ENCODE results near the gene RUVBL2. TPM values are rescaled to one million over a fixed set of nuclear protein-coding genes. Genes with fewer than 3 reads are reported as not detected.

RUVBL2 gene
- polyA plus RNA-seq, 1 donor = 55.3 TPM

DNA sequence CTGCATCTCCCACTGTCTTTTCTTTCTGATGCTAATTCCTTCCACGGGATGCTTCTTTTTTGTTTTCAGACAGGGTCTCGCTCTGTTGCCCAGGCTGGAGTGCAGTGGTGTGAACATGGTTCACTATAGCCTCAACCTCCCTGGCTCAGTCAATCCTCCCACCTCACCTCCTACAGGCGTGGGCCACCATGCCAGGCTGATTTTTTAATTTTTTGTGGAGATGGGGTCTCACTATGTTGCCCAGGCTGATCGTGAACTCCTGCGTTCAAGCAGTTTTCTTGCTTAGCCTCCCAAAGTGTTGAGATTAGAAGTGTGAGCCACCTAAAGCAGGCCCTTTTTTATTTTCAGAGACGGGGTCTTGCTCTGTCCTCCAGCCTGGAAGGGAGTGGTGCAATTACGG, 5.4 kb upstream of the RUVBL2 start:
- DNase-seq (ENCODE audit: low read depth) = no peak

- no peak for DNase-seq (ENCODE audit: low read depth)
These were observed 4.8 kb upstream of the RUVBL2 start for GRCh38 chr19:48988860-48989259.

- DNase-seq (ENCODE audit: low read depth) = no peak
These were observed 3.9 kb upstream of the RUVBL2 start for GRCh38 chr19:48989701-48990291.

DNA sequence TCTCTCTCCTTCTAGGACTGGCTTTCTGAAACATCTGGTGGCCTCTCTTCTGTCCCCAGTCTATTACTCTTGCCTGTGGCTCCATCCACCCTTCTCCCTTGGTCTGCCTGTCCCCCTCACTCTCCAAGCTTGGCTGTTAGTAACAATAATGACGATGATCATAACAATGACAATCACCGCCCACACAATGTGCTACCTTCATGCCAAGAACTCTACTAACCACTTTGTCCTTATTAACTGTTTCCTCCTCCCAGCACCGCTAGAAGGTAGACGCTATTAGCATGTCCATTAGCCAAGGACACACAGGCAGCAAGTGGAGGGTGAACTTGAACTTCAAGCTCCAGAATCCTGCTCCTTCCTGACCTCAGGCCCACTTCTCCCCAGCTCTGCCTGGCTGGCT, 3.3 kb upstream of the RUVBL2 start:
- no peak for DNase-seq (ENCODE audit: low read depth)

- no peak for DNase-seq (ENCODE audit: low read depth)
These were observed 2.6 kb upstream of the RUVBL2 start for GRCh38 chr19:48991011-48991609.

GRCh38 chr19:48991873-48992580, 1.7 kb upstream of the RUVBL2 start:
- peak; percentile 44 for DNase-seq (ENCODE audit: low read depth)

DNA sequence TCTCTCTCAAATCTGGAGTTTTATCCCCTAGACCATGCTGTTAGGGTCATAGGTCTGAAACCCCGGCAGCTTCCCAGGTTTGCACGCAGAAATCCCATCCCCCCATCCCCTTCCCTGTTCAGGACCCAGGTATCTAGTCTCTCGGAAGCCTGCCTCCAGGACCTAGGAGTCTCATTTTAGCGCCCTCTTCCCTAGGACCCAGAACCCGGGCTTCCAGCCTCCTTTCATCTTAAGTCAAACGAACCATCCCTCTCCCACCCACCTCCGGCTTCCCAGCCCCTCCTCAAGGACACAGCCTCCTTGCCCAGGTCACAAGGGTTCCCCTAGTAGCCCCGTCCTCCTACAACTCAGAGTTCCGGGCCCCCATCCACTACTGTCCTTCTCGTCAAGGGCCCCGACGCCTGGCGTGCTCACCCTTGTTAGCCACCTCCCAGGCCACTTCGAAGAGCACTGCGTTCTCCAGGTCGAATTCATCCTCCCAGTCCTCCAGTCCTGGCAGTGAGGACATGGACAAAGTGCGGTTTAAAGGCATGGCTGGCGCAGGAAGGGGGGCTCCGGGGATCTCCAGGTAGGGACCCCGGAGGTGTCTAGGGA, 1.0 kb upstream of the RUVBL2 start:
- DNase-seq (ENCODE audit: low read depth) = no peak

GRCh38 chr19:48994035-48994386, 324 bp downstream of the RUVBL2 start:
- no peak for DNase-seq (ENCODE audit: low read depth)

- no peak for DNase-seq (ENCODE audit: low read depth)
These were observed 4.3 kb downstream of the RUVBL2 start for GRCh38 chr19:48997972-48998371.

DNA sequence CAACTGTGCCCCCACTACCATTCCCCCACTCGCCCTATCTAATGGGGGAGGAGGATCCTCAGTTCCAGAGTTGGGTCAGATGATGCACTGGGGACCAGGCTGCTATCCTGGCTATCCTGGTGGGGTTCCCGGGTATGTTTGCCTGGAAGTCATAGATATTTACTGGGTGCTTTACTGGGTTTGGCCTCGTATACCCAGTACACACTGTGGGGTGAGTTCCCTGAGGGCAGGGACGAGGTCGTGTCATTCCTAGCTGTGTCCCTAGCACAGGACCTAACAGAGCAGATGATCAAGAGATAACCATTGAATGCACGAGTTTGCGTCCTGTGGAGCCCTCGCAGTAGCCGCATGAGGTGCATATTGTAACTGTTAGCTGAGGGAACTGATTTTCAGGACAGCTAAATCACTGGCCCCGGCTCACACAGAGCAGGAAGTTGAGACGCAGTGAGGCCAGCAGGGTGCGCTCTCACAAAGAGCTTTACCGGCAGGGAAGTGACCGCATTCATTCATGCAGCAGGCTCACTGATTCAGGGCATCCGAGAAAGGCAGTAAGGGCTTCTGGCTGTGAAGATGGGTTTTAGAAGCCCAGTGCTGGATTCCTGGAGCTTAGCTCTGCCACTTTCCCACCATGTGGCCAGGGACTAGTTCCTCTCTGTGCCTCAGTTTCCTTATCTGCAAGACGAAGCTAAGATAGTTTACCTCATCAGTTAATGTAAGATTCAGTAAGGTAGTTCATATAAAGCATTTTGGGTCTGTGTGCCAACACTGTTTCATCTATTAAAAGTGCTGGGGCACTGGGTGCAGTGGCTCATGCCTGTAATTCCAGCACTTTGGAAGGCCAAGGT, 6.0 kb downstream of the RUVBL2 start:
- DNase-seq (ENCODE audit: low read depth) = no peak

GRCh38 chr19:49004133-49004532, 10.4 kb downstream of the RUVBL2 start:
- no peak for DNase-seq (ENCODE audit: low read depth)

DNA sequence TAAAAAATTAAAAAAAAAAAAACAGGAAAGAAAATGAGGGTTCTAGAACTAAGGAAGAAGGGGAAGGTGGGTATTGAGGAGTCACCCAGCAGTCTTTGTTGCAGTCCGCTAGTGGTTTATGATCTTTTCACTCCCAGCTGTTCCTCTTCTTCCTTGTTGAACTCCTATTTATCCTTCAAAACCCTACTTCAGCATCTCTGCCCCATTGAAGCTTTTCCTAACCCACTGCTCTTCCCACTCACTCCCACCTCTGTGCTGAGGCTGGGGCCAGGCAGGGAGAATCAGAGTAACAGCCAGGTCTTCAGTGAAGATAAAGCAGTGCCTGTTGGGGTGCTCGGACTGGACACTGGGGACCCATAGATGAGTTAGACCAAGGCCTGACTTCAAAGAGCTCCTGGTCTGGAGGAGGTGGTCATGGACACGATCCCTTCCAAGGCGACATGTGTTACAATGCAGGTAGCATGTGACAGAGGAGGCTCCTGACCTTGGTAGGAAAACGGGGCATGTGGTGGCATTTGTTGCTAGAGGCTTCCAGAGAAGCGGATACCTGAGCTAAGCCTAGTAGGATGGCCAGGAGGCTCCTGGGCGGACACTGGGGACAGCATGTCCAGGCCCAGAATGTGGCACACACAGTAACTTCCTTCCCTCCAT, 11.4 kb downstream of the RUVBL2 start:
- no peak for DNase-seq (ENCODE audit: low read depth)

DNA sequence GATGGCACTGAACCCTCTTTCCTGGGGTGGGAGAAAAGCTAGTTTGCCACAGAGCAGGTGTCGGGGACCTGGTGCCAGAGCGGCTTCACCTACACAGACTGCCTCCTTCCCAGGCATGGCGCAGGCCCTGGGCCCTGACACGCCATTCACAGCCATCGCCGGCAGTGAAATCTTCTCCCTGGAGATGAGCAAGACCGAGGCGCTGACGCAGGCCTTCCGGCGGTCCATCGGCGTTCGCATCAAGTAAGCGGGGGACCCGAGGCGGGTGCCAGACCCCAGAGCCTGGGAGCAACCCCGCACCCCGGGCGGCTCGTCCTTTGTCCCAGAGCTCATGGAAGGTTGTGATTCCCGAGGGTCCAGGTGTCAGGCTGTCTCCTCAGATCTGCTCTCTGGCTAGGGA, 13.2 kb downstream of the RUVBL2 start:
- DNase-seq (ENCODE audit: low read depth) = no peak

DNA sequence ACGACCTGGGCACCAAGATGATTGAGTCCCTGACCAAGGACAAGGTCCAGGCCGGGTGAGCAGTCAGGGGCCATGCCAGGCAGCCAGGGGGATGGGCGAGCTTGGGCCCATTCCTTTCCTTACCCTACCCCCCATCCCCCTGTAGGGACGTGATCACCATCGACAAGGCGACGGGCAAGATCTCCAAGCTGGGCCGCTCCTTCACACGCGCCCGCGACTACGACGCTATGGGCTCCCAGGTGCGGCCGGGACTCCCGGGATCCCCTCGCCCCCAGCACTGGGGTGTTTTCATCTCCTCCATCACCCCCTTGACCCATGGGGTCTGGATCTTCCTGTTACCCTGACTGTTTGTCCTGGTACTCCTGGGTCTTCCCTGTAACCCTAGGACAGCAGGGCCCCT, 16.1 kb downstream of the RUVBL2 start:
- DNase-seq (ENCODE audit: low read depth) = no peak

DNA sequence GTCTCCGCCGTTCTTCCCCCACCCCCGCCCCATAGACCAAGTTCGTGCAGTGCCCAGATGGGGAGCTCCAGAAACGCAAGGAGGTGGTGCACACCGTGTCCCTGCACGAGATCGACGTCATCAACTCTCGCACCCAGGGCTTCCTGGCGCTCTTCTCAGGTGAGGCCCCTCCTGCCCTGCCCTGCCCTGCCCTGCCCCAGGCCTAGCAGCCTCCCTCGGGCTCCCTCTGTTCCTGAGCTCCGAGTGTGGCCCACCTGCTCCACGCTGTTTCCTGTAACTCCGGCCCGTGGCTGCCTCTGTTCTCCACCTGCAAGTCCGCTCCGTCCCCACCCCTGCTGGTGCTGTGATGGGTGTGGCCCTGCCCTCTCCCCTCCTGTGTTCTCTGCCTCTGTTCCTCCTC, 16.8 kb downstream of the RUVBL2 start:
- DNase-seq (ENCODE audit: low read depth) = no peak

DNA sequence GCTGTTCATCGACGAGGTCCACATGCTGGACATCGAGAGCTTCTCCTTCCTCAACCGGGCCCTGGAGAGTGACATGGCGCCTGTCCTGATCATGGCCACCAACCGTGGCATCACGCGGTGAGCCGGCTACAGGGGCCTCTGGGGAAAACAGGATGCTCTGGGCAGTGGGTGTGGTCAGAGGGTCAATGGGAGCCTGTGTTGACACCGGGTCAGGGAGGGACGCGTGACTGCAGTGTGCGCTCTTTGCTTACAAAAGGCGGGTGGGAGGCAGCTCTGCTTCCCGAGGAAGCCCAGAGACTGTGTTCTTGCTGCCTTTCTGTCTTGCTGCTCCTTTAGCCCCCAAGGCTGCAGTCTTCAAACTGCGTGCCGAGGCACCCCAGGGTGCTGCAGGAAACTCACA, 17.5 kb downstream of the RUVBL2 start:
- no peak for DNase-seq (ENCODE audit: low read depth)

- no peak for DNase-seq (ENCODE audit: low read depth)
These were observed 20.6 kb downstream of the RUVBL2 start for GRCh38 chr19:49014123-49014869.

DNA sequence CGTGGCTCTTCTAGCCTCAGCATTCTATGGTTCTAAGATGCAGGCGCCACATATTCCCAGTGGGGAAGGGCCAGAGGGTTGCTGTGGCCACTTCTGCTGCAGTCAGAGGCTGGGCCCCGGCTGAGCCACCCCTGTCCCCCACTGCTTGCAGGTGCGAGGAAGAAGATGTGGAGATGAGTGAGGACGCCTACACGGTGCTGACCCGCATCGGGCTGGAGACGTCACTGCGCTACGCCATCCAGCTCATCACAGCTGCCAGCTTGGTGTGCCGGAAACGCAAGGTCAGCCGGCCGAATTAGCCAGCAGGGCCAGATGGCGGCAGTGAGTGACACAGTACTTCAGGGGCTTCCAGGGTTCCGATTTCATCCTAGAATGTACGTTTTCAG, 21.2 kb downstream of the RUVBL2 start:
- no peak for DNase-seq (ENCODE audit: low read depth)

DNA sequence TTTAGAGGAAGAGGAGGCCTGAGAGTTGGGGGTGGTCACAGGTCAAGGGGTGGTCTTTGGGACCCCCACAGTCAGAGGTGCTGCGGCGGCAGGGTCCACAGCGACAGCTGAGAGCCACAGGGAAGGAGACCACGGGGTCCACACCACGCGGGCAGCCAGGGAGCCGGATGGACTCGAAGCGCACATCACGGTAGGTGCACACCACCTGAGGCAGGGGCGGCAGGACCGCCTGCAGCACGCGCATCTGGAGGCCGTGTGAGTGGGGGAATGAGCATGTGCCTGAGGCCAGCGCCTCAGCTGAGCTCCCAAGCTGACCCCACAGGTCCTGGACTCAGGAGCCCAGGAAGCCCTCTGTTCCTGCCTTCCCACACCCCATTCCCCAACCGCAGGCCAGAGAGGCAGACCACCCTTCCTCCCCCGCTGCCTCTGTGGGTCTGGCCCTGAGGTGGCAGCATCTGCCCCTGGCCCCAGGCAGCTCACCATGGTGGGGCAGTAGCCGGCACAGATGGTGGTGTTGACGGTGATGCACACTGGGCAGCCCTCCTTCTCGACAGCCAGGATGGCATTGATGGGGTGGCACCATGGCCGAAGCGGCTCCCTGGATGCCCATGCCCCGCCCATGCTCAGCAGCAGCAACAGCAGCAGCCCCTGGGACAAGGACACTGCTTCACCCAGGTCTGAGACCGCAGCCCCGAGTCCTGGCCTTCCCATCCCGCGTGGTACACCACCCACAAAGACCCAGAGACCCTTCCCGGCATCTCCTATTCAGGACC, 22.6 kb downstream of the RUVBL2 start:
- no peak for DNase-seq (ENCODE audit: low read depth)

DNA sequence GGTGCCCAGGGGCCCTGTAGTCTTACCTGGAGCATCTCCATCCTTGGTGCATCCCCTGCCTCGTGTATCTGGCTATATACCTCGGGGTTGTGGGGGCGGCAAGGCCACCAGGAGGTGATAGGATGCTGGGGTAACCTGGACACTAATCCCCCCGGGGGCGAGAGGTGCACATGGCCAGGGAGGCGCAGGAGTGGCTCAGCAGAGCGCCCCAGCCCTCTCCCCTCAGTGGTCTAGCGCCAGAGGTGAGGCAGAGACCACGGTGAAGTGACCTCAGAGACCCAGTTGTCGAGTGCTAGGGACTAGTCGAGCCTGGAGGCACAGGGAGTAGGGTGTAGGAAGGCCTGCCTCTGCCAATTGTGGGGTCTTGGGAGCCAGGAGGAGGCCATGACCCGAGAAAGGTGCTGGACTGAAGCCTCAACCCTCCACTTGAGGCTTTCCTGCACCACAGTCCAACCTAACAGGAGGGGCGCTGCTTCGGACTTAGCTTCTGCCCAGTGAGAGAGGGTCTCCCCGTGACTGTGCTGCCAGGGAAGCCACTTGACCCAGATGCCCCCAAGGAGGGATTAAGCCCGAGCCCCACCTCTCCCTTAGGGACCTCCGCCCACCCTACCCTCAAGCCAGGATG, 23.5 kb downstream of the RUVBL2 start, which contains the start of gene LHB:
Gene LHB (minus strand): TSS at position 51 of the 625 bp plus-strand sequence. CDS start 10 bp downstream, at position 41.
- DNase-seq (ENCODE audit: low read depth) = no peak
